ENCODE data around the gene ANKRD29.

Gene ANKRD29

DNA sequence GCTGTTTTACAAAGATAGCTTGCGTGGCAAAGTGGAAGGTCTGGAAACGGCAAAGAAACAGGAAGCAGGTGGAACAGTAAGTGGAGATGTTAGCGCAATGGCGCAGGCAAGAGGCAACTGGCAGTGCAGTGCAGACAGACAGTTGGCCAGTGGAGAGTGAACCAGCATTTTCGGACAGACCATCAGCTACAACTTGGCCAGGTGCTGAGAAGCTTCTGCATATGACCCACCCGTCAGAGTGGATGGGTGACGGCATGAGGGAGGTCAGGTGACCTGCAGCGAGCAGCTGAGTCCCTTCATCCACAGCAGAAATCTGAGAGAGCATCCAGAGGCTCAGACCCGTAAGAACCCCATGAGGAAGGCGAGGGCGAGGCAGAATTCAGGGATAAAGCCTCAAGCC, 110.2 kb downstream of the ANKRD29 start:
- no peak for DNase-seq

- no peak for DNase-seq
Observed at GRCh38 chr18:23551978-23552377, 110.7 kb downstream of the ANKRD29 start.

DNA sequence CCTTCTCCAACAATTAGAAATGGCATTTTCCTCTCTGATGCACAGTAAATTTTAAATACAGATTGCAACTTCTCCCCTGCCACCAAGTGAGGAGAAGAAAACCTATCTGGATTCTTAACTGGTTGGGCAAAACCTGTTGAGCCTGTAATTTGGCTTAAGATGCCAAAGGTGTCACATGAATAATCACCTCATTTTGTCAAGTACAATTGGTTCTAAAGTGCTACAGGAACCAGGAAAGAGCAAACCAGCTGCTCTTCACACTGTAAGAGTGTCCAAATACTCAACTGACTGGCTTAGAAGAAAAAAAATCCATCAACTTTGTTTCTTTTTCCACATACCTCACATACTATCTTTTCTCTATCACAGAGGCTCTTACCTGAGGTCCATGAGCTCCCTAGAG, 111.8 kb downstream of the ANKRD29 start:
- DNase-seq = no peak
